RWPE1 (cell line): ENCODE data around the gene OGFOD3.
"Not testable (repeated sequence)": the region's sequence is repeated elsewhere in the genome, so short reads cannot be mapped to it uniquely, and the experiment has no call there.

ENCODE experiments used
- CTCF ChIA-PET: fragments of 350-600 bp; sonication (Branson Sonifier 250); formaldehyde crosslinking; extraction: SDS; loops from one replicate; lab custom pipeline; 2021; lab: Yijun Ruan, JAX
- POLR2A ChIA-PET: fragments of 400-600 bp; formaldehyde crosslinking; extraction: SDS; loops from one replicate; lab custom pipeline; 2020; ENCODE audit warnings: antibody characterized with exemption; ENCODE audit not compliant: low non-redundant PET; lab: Yijun Ruan, JAX
- DNase-seq: peaks from one replicate; pipeline ENCODE4 v3.0.0; 2012; ENCODE audit warnings: low spot score
- H3K27ac ChIP-seq: fragments of 450-650 bp; 2 replicates; pipeline ENCODE4 v1.5.1; 2017
- CTCF ChIP-seq: fragments of 450-650 bp; conservative IDR thresholded peaks from 2 replicates; pipeline ENCODE4 v1.5.1; 2017; ENCODE audit warnings: low read depth, mild to moderate bottlenecking

Gene OGFOD3

GRCh38 chr17:82373731-82374625, 44.4 kb downstream of the OGFOD3 start:
- POLR2A ChIA-PET: no interaction called here
- CTCF ChIA-PET: interaction anchor here (0.8 kb wide), 1 partner anchor 11 kb away, joined by 3 read pairs; no protein-coding TSS in a partner anchor
- TF ChIP-seq CTCF: no peak
- no peak for DNase-seq
- H3K27ac ChIP-seq: no peak overlapping the region

GRCh38 chr17:82373072-82373452, 45.3 kb downstream of the OGFOD3 start:
- CTCF ChIA-PET: interaction anchor here (0.8 kb wide), 1 partner anchor 11 kb away, joined by 3 read pairs; no protein-coding TSS in a partner anchor
- POLR2A ChIA-PET, DNase-seq, H3K27ac ChIP-seq: not testable (repeated sequence)

- H3K27ac ChIP-seq: no peak overlapping the region
Measured at GRCh38 chr17:82372249-82373071, 45.9 kb downstream of the OGFOD3 start.

GRCh38 chr17:82371333-82372248, 46.8 kb downstream of the OGFOD3 start, which contains the start of gene UTS2R:
Gene UTS2R (plus strand): TSS chr17:82371765. CDS start chr17:82374325, 2,560 bp downstream.
- ChIA-PET CTCF (interaction anchor here (0.6 to 1.0 kb wide), 3 partner anchors 9 to 16 kb away, joined by 3 to 5 read pairs (median 3); no protein-coding TSS in a partner anchor), POLR2A (no interaction called here)
- DNase-seq: no peak
- no peak within 1 kb of the TSS for H3K27ac ChIP-seq
- no peak for TF ChIP-seq CTCF

More at GRCh38 chr17:82372249-82373071, 45.9 kb downstream of the OGFOD3 start:
- POLR2A ChIA-PET: no interaction called here
- TF ChIP-seq CTCF: no peak
- CTCF ChIA-PET: interaction anchor here (0.8 to 1.0 kb wide), 2 partner anchors 12 kb away, joined by 3 read pairs; no protein-coding TSS in a partner anchor
- no peak for DNase-seq

GRCh38 chr17:82370471-82371332, 47.7 kb downstream of the OGFOD3 start:
- no peak for DNase-seq
- ChIA-PET CTCF (interaction anchor here (0.6 to 1.0 kb wide), 3 partner anchors 8 to 15 kb away, joined by 3 to 5 read pairs (median 3); no protein-coding TSS in a partner anchor), POLR2A (no interaction called here)
- TF ChIP-seq CTCF: no peak
- H3K27ac ChIP-seq: no peak overlapping the region
